ENCODE measurements around the gene TBC1D22A. TPM values are rescaled to one million over a fixed set of nuclear protein-coding genes. Genes with fewer than 3 reads are reported as not detected.

The TBC1D22A gene
- total and polyA plus RNA-seq, 9 of the 15 experiments (the other 6 are each of a cell fraction or from before 2014, with no cell fraction given) = 0.20 to 11.5 (median 5.2) TPM

DNA sequence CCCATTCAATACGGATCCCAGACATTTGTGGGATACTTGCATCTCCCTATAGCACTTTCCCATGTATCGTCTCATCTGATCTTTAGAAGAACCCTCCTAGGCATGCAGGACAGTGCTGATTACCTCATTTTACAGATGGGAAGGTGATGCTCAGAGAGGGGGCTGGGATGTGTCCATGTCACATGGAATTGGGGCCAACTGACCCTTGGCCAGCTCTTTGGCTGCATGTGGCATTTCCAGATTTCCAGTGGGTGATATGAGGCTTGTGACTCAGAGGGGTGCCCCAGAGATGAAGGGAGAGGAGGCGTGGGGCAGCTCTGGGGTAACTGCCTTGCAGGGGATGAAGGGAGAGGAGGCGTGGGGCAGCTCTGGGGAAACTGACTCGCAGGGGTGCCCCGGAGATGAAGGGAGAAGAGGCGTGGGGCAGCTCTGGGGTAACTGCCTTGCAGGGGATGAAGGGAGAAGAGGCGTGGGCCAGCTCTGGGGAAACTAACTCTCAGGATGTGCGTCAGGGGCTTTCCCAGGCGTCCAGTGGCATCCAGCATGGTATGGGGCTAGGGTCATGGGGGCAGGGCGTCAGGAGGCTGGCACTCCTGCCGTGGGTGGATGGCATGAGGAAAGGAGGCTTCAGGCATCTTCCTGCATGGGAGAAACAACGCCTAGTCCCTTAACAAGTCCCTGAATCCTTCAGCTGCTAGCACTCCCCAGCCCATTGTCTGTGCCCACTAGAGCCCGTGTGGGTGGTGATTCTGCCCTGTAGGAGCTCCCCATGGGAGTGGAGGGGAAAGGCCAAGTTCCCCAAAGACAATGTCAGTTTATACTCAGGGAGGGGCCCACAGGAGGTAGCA is 12.5 kb upstream of the TBC1D22A start (continued):
- TF ChIP-seq, protein P1, sequence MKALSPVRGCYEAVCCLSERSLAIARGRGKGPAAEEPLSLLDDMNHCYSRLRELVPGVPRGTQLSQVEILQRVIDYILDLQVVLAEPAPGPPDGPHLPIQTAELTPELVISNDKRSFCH (CRISPR knock-in tag; IDR thresholded peaks at IDR 0.05) = no peak
- TF ChIP-seq, protein P1 (tag; IDR thresholded peaks at IDR 0.05) = no peak
- no peak for TF ChIP-seq MAZ (CRISPR knock-in tag; conservative IDR thresholded peaks at IDR 0.05 in 1 of 2, IDR thresholded peaks at IDR 0.05 in 1 of 2)
- TF ChIP-seq, protein P2, sequence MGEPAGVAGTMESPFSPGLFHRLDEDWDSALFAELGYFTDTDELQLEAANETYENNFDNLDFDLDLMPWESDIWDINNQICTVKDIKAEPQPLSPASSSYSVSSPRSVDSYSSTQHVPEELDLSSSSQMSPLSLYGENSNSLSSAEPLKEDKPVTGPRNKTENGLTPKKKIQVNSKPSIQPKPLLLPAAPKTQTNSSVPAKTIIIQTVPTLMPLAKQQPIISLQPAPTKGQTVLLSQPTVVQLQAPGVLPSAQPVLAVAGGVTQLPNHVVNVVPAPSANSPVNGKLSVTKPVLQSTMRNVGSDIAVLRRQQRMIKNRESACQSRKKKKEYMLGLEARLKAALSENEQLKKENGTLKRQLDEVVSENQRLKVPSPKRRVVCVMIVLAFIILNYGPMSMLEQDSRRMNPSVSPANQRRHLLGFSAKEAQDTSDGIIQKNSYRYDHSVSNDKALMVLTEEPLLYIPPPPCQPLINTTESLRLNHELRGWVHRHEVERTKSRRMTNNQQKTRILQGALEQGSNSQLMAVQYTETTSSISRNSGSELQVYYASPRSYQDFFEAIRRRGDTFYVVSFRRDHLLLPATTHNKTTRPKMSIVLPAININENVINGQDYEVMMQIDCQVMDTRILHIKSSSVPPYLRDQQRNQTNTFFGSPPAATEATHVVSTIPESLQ (CRISPR knock-in tag; IDR thresholded peaks at IDR 0.05) = no peak

DNA sequence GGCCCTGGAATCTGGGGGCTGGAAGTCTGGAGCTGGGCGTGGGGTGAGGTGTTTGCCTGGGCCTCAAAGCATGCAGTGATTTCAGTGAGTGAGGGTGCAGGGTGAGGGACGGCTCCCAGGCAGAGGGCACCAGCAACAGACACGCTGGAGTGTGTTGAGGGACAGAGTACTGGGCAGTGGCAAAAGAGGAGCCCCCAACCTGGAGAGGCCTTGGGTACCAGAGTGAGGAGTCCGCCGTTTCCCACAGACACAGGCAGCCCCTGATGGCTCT is 12.0 kb upstream of the TBC1D22A start:
- DNase-seq (ENCODE audit: extremely low read depth in 1 of 4, low spot score in 3 of 4) (no peak), ATAC-seq (no peak), FAIRE-seq (no peak)
- CTCF ChIA-PET (ENCODE audit: low intra/inter-chr PET ratio) = no interaction called here
- Histone ChIP-seq H3K9ac (ENCODE audit: insufficient read depth in 1 of 2, low read depth in 2 of 2, low read length in 2 of 2) (no peak overlapping the region), H3K27me3 (ENCODE audit: control insufficient read depth in 2 of 2, insufficient read depth in 2 of 2, low read length in 2 of 2) (peaks cover 2 to 12% of the 10 kb centered on the region in 2 experiments; a peak in 2 of 5 replicates), H4K20me1 (replicated peaks; ENCODE audit: control insufficient read depth, insufficient read depth, low read length) (no peaks in the 10 kb centered on the region), H3K79me2 (ENCODE audit: control insufficient read depth, insufficient read depth, low read length) (no peaks in the 10 kb centered on the region), H3K4me1 (replicated peaks in 1 of 2; ENCODE audit: control insufficient read depth in 2 of 2, insufficient read depth in 2 of 2, low read length in 2 of 2) (peaks cover 17 to 28% of the 10 kb centered on the region in 2 experiments), H3K27ac (ENCODE audit: extremely low read depth, low read depth, low read length) (no peak overlapping the region), H3K36me3 (ENCODE audit: control insufficient read depth, insufficient read depth, low read length) (no peaks in the 10 kb centered on the region), H3K4me2 (ENCODE audit: insufficient read depth, low read length) (no peak overlapping the region), H3K9me3 (replicated peaks; ENCODE audit: control insufficient read depth, insufficient read depth, low read depth, low read length) (peaks cover 3% of the 10 kb centered on the region), H2AFZ (ENCODE audit: low read depth, low read length) (no peak overlapping the region), H3K9me1 (ENCODE audit: control insufficient read depth, insufficient read depth, low read length) (no peaks in the 10 kb centered on the region), H3K4me3 (no peak overlapping the region)
- 0% methylated on average over 1 of the region's 5 CpGs for WGBS (ENCODE audit: insufficient coverage, low coverage, missing lambda C conversion rate)
- no TSS peak for BruUV-seq (replicated peaks)
- in situ Hi-C loops (cut with MboI) = no loop called here
- POLR2A ChIA-PET = interaction anchor here (0.8 kb wide), 1 partner anchor 12 kb away, joined by 3 read pairs; the partner anchor contains the start of gene TBC1D22A
- intact Hi-C loops (cut with micrococcal nuclease) = no loop called here
- TF ChIP-seq THRAP3 (IDR thresholded peaks at IDR 0.05; ENCODE audit: borderline replicate concordance) (no peak), SMC3 (conservative IDR thresholded peaks at IDR 0.05; ENCODE audit: insufficient read depth, low read depth, low read length) (no peak), JUN (IDR thresholded peaks at IDR 0.05; ENCODE audit: borderline replicate concordance, low read depth, low read length) (no peak), JUN (CRISPR knock-in tag; IDR thresholded peaks at IDR 0.05; ENCODE audit: borderline replicate concordance) (no peak), CBX1 (IDR thresholded peaks at IDR 0.05; ENCODE audit: low read depth) (no peak), RCOR1 (IDR thresholded peaks at IDR 0.05; ENCODE audit: borderline replicate concordance in 1 of 2, low read depth in 2 of 2, low read length in 2 of 2) (no peak), MAFK (IDR thresholded peaks at IDR 0.05; ENCODE audit: low read length) (no peak), ZNF197 (CRISPR knock-in tag; IDR thresholded peaks at IDR 0.05; ENCODE audit: low read depth) (no peak), HOXB6 (CRISPR knock-in tag; IDR thresholded peaks at IDR 0.05; ENCODE audit: borderline replicate concordance) (no peak)
- TF ChIP-seq, protein P3, sequence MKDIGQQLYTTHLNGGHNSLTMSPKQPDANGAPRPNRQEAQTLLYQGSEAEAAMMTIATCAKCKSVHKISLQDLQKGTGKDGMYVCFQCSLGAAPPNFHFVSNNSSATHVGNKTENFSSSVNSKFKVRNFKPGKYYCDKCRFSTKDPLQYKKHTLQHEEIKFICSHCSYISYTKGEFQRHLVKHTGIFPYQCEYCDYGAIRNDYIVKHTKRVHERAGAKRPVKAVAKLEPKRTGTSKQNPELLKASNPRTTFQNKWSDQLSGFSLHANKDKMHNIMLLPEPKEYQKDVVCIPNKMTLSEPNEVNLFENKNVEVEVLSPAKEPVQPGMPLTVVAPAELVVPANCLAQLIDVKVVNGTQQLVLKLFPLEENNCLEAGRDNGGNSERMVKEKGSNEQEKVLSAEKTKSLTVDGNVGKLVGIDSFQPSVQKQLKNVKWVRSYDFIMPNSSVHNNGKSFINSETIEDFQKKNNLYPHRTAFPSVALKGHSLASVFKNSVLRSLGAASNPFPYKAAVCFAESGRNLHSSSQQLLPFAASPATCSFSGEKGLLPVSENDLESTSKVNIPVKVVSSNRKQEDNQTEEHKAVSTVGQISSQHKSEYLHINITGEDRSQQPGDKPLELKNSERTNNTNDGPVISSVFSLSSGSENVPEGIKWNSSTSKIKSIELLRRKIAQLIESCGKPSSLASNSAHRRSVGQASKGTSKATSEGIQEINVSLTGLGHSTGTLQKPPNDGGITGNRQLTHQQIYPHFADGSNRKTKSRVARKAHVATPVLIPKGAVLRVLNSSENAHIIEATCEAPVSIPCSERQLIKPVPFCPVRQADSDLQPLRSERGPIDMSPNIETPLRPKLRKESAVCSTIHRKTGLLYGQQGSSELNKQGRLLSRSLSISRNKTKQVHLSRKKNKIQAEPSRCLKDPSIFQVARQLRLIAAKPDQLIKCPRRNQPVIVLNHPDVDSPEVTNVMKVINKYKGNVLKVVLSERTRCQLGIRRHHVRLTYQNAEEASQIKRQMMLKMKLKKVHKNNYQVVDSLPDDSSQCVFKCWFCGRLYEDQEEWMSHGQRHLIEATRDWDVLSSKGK (CRISPR knock-in tag; IDR thresholded peaks at IDR 0.05) = no peak

Measured in K562 (cell line).